Epithelial cell of esophagus (primary cell): ENCODE measurements around the gene DHPS.

ENCODE experiments used
- DNase-seq: peaks from one replicate; pipeline ENCODE4 v3.0.0; 2010; ENCODE audit warnings: low read depth
- H3K4me3 ChIP-seq: 2 replicates; pipeline ENCODE4 v1.5.1; 2011; ENCODE audit warnings: mild to moderate bottlenecking, low read length, control low read depth
- CTCF ChIP-seq: IDR thresholded peaks from 2 replicates; pipeline ENCODE4 v1.5.1; 2011; ENCODE audit warnings: low read depth, mild to moderate bottlenecking, low read length, control low read depth, inconsistent platforms; ENCODE audit not compliant: insufficient read depth; ENCODE audit errors: missing control alignments

DHPS gene

GRCh38 chr19:12695096-12695495 is 13.4 kb upstream of the DHPS start:
- DNase-seq: no peak
- TF ChIP-seq CTCF: no peak
- peak overlapping the region; percentile 83 for H3K4me3 ChIP-seq

- no peak overlapping the region for H3K4me3 ChIP-seq
- no peak for TF ChIP-seq CTCF
Observed at GRCh38 chr19:12694641-12695040, 13.0 kb upstream of the DHPS start.

GRCh38 chr19:12692960-12693359 is 11.3 kb upstream of the DHPS start:
- DNase-seq: no peak
- H3K4me3 ChIP-seq: no peak overlapping the region
- no peak for TF ChIP-seq CTCF

More at GRCh38 chr19:12694641-12695040, 13.0 kb upstream of the DHPS start:
- DNase-seq: no peak

DNA sequence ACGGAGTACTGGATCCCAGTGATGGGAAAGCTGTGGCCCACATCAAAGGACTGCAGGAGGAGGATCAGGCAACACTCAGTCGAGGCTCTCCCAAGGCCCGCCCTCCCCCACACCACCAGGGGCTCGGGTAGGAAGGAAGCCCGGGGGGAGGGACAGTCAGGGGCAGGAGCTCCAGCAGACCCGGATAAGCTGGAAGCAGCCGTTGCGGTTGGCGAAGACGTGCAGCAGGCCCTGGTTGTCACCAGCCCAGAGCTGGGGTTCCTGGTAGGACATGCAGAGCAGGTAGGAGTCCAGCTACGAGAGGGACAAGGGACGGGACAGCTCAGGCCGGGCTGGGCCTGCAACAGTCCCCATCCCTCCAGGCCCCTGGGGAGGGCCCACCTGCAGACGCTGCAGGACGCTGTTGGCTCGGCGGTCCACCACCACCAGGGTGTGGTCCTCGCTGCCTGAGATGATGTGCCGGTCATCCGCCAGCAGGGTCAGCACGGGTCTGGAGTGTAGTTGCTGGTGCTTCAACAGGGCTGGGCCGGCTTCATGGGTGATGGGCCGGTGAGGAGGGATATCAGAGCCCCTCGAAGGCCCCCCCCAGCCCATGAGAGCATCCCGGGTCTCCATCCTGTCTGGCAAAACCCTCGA is 8.0 kb upstream of the DHPS start:
- no peak overlapping the region for H3K4me3 ChIP-seq
- no peak for TF ChIP-seq CTCF
- no peak for DNase-seq

- no peak for DNase-seq
- no peak overlapping the region for H3K4me3 ChIP-seq
- TF ChIP-seq CTCF: no peak
Observed at GRCh38 chr19:12689012-12689411, 7.3 kb upstream of the DHPS start.

DNA sequence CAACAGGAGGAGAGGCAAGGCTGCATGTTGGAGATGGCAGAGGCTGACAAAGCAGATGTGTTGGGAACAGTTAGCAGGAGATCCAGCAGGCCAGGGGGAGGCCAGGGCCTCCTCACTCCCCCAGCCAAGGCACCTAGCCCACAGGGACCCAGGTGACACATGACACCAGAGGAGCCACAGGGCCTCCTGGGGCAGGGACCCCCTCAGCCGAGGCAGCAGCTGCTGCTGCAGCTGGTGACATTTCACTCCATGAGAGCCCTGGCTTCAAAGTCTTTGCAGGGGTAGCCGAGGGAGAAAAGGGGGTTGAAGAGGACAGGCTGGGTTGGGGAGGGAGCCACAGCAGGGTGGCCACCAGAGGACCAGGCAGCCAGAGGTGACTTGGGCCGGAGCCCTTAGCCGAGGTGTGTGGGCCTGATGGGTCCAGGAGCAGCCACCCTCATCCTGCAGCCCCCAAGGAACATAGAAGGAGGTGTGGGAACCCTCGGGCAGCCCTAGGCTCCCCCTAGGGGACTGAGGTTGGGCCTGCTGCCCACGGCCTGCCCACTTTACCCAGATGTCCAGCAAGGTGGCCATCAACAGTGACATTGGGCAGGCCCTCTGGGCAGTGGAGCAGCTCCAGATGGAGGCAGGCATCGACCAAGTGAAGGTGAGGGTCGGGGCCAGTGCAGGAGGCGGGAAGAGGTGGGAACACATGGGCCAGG is 6.0 kb upstream of the DHPS start, which contains the start of gene GNG14:
TSS of gene GNG14 (plus strand) at position 503 of the 701 bp plus-strand sequence. CDS start at position 554, 51 bp downstream.
- no peak for TF ChIP-seq CTCF
- H3K4me3 ChIP-seq: no peak within 1 kb of the TSS
- no peak for DNase-seq
